RPMI7951 (cell line): ENCODE data around the gene UNC13B. TPM values are rescaled to one million over a fixed set of nuclear protein-coding genes. Genes with fewer than 3 reads are reported as not detected.
"Not testable (repeated sequence)": the region's sequence is repeated elsewhere in the genome, so short reads cannot be mapped to it uniquely, and the experiment has no call there.

Experiments
- DNase-seq: peaks from one replicate; pipeline ENCODE4 v3.0.0-alpha.2; 2012; ENCODE audit warnings: low read depth
- total RNA-seq: library from RNA; depleted of rRNA; stranded (reverse); fragments of >200 nt; shearing (Covaris generic); gene quantifications from 2 replicates; pipeline ENCODE4 v1.2.3, GENCODE V29; 2014

The UNC13B gene
- total RNA-seq, 1 experiment from 2014 or later: 9.6 TPM

DNA sequence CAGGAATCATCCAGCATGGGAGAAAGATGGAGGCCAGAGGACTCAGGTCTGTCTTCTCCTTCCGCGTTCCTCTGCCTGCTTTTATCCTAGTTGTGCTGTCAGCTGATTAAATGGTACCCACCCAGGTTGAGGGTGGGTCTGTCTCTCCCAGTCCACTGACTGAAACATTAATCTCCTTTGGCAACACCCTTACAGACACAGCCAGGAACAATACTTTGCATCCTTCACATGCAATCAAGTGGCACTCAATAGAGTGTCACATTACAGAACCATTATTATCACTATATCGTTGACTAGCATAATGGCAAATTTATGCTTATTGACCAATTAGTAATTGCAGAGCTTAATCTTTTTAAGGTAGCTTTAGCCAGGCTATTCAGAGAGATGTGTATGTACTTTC, 64.8 kb downstream of the UNC13B start:
- DNase-seq: no peak

GRCh38 chr9:35227284-35227683, 65.5 kb downstream of the UNC13B start:
- no peak for DNase-seq

- DNase-seq: no peak
Observed at GRCh38 chr9:35229066-35229778, 67.4 kb downstream of the UNC13B start.

DNA sequence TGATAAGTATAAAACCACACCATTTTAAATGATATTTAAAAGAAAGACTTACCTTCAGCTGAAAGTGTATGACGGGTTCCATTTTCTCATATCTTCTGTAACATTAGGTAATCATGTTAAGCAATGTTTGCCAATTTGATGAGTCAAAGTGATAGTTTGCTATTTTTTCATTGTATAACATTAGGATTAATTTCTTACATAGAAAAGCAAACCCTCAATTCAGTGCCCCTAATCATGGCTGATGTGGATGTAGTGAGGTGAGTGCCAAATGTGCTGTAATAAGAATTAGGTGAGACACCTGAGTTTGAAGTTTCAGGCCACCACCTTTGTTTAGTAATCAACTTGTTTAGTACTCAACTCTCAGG, 68.0 kb downstream of the UNC13B start:
- no peak for DNase-seq

- no peak for DNase-seq
Observed at GRCh38 chr9:35232867-35233544, 71.2 kb downstream of the UNC13B start.

- DNase-seq: no peak
Observed at GRCh38 chr9:35236692-35237091, 74.9 kb downstream of the UNC13B start.

- no peak for DNase-seq
Observed at GRCh38 chr9:35237311-35237710, 75.5 kb downstream of the UNC13B start.

DNA sequence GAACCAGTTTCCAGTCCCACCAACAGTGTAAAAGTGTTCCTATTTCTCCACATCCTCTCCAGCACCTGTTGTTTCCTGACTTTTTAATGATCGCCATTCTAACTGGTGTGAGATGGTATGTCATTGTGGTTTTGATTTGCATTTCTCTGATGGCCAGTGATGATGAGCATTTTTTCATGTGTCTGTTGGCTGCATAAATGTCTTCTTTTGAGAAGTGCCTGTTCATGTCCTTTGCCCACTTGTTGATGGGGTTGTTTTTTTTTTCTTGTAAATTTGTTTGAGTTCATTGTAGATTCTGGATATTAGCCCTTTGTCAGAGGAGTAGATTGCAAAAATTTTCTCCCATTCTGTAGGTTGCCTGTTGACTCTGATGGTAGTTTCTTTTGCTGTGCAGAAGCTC, 84.1 kb downstream of the UNC13B start:
- DNase-seq: not testable (repeated sequence)

GRCh38 chr9:35253075-35253474, 91.3 kb downstream of the UNC13B start:
- no peak for DNase-seq

GRCh38 chr9:35254237-35254636, 92.4 kb downstream of the UNC13B start:
- DNase-seq: no peak

- no peak for DNase-seq
Observed at GRCh38 chr9:35254984-35255857, 93.4 kb downstream of the UNC13B start.

DNA sequence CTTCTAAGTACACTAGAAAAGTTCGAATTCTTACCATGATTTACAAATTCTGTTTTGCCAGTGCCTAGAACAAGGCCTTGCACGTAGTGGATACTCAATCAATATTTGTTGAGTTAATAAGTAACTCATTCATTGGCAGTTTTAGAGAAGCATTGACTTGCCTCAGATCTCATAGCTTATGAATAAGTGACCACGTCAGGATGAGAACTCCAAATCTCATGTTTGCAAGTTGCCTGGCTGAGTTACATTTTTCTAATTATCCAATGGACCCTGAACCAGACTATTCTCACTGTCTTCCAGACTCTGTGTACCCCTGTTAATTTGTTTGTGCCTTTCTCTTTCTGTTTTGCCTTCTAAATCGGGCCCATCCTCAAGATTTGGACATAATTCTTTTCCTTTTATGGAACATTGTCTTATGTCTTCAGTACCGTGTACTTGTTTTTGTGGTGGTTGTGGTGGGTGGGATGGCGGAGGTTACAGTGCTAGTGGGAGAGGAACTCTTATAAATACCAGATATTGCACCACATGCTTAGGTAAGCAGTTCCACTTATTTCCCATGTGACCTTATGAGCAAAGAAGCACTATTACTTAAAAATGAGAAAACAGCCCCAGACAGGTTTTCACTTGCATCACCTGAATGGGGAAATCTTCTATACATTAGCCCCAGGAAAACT, 96.3 kb downstream of the UNC13B start:
- no peak for DNase-seq

DNA sequence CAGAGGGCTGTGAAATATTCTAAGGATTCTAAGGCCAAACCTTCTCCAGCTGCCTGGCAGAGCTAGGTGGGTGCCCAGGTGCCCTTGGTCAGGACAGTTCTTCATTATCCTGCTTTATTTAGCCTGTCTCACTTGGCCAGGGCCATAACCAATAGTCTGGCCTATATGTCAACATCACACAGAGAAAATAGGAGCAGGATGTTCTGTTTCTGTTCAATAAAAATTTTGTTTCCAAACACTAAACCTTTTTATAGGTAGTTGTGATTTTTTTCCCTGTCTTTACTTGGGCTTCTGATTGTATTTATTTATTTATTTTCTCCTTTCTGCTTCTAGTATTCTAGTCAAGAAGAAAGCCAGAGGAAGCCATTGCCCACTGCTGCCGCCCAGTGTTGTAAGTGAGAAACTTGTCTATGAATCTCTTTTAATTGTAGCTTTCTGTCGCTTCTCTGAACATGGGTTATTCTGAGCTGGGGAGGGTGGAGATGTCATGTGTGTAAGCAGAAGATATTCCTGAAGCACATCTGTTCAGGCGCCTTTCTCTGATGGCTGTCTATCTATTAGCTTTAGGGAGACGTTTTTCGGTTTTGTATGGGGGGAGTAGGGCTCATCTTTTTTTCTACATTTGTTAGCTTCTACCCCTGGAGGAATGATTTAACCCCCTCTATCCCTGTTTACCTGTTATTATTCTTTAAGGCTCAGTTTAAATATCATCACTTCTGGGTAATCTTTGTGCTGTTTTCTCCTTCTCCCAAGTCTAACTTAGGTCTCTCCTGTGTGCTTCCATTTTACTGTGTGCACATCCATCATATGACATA, 97.1 kb downstream of the UNC13B start:
- peak; percentile 70 for DNase-seq

- DNase-seq: no peak
Observed at GRCh38 chr9:35260186-35260585, 98.4 kb downstream of the UNC13B start.

GRCh38 chr9:35262064-35262463, 100.3 kb downstream of the UNC13B start:
- DNase-seq: no peak

DNA sequence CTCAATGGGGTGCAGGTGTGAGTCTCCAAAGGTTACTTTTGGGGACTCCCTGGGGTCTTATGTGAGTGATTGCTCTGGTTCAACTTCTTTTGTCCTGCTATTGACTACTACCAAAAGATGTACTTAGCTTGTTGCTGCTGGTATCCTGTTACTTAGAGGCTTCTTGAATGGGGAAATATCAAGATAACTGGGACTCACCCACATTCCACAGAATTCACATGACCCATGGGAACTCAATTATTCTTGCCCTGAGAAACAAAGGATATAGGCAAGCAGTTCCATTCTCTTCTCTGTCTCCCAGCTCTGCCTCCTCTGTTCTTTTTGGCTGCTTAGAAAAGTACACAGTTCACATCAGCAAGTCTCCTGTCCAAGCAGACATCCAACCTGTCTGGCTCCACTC, 105.9 kb downstream of the UNC13B start:
- no peak for DNase-seq

GRCh38 chr9:35269919-35270318, 108.1 kb downstream of the UNC13B start:
- DNase-seq: no peak

DNA sequence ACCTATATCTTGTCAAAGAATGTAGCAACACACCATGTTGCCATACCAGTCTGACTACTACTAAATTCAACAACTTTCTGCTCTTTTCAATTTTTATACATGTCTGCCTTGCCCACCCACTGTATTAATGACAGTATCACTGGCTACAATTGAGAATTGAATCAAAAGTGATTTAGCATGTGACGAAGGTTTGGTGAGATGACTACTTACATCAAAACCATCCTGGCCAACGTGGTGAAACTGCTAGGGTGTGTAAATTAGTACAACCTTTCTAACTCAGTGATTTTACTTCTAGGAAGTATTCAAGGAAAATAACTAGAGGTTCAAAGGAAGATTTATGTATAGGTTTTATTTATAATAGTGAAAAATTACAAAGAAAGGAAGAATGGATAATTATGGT, 109.8 kb downstream of the UNC13B start:
- DNase-seq: no peak

DNA sequence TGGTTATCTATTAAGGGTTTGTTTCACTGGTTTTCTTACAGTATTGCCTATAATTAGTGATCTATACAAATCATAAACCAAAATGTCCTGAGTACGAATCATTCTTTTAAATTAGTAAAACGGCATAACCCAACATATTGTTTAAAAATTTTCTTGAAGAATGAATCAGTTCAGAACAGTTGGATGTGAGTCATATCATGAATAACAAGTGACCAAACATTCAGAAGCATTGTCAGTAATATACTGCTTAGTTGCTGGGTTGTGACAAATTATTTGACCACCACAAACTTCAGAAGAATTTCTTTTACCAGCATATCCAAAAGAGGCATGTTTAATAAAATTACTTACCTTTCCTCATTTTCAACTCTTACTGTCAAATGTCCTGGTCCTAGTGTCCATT, 111.2 kb downstream of the UNC13B start:
- peak; percentile 28 for DNase-seq

DNA sequence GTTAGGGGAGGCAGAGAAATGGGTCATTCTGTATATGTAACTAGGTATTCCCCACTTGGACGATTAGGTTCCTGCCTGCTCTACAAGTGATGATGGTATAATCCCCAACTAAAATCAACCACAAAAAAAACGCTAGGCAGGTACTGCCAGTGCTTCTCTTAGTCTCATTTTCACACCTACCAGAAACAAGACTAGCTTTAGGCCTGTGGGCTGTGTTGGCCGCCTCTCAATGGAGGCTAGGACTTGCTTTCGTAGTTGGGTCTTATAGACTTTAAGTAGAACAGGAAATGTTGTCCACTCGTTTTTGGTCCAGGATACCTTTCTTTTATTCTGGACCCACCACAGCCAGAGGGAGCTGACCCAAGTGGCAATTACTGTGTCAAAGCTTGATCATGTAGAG, 111.8 kb downstream of the UNC13B start:
- no peak for DNase-seq

GRCh38 chr9:35274993-35275392, 113.2 kb downstream of the UNC13B start:
- DNase-seq: no peak
